NCI-H2196 (cell line): Measurements from ENCODE around the gene CFHR3.
"Not testable (repeated sequence)": the region's sequence is repeated elsewhere in the genome, so short reads cannot be mapped to it uniquely, and the experiment has no call there.

Source experiments
- DNase-seq: peaks from one replicate; lab custom pipeline; 2025; ENCODE audit not compliant: unreplicated experiment; lab: John Stamatoyannopoulos, UW

The CFHR3 gene

DNA sequence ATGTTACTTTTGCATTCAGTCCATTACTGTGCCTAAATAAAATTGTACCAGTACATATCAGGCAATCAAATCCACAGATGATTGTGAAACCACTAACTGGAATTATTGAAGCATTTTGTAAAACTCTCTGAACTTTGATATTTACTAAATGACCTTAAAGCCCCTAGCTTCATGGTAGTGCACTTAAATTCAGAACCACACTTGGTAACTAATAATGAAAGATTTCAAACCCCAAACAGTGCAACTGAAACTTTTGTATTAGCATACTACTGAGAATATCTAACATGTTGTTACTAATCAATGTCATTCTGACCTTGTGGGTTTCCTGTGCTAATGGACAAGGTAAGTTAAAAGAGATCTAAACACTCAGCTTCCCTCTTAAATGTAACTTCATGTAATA, at the start of gene CFHR3:
CFHR3 (plus strand) TSS at position 238 of the 400 bp plus-strand sequence; CDS start at position 285, 47 bp downstream.
- no peak for DNase-seq

GRCh38 chr1:196732526-196732925, 42.1 kb upstream of the CFHR3 start:
- DNase-seq, result no peak

- no peak for DNase-seq
Observed at GRCh38 chr1:196733091-196733970, 41.3 kb upstream of the CFHR3 start.

DNA sequence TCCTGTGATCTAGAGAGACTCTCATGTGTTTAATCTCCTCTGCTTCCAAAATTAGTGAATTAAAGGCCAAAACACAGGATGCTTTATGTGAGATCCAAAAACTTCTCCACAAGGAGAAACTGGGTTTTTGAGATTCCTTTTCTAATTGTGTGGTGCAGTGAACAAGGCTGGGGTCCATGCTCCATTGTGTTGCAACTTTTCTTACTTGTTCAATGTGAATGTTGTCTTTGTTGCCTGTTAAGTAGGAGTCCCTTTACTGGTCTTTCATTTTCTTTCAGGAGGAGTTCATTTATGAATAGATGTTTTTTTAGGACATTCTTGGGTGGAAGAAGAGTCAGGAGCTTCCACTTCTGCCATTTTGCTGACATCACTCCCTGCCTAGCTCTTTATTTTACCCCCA, 40.6 kb upstream of the CFHR3 start:
- DNase-seq, result no peak

DNA sequence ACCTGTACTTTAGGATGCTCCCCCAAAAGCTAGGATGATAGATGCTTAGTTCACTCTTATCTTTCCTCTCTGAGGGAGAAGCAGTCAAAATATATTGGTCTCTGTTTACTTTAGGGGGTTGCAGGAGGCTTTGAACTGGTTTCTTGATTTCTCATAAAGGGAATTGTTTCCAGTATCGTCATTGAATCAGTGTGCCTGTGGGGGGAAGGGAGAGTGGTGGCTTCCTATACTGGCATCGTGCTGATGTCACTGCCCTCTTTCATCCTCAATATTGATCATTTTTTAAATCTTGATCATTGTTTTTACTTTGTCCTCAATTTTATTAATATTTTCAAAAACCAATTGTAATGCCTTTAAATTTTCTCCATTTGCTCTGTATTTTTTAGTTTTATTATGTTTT, 40.2 kb upstream of the CFHR3 start:
- DNase-seq, result no peak

- DNase-seq, result no peak
Observed at GRCh38 chr1:196738730-196739129, 35.9 kb upstream of the CFHR3 start.

DNA sequence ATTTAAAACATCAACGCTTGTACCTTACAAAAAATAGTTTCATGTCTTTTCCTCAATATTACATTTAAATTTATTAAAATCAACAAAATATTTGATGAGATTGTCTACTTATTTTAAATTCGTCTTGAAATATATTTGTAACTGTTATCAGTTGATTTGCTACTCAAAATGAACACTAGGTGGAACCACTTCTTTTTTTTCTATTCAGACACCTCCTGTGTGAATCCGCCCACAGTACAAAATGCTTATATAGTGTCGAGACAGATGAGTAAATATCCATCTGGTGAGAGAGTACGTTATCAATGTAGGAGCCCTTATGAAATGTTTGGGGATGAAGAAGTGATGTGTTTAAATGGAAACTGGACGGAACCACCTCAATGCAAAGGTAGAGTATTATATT, 31.4 kb upstream of the CFHR3 start:
- peak; percentile 4 for DNase-seq

- not testable (repeated sequence) for DNase-seq
Observed at GRCh38 chr1:196765019-196765740, 9.5 kb upstream of the CFHR3 start.

DNA sequence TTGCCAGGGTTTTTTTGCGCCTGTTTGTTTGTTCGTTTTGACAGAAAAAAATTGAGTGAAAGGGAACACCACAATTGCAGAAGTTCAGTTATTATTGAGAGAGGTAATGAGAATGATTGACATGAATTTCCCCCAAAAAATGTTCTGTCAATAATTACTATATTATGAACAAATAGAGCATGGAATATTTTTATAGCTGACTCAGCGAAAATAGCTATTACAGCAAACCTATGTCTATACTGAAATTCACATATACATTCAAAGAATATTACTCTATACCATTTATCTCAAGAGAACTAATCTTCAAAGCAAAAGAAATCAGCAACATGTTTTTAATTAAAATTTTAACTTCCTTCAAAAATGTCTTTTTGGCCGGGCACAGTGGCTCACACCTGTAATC, 4.8 kb upstream of the CFHR3 start:
- not testable (repeated sequence) for DNase-seq

GRCh38 chr1:196773713-196774112, 927 bp upstream of the CFHR3 start:
- DNase-seq, result no peak

- DNase-seq, result no peak
Observed at GRCh38 chr1:196774175-196774574, 465 bp upstream of the CFHR3 start.

DNA sequence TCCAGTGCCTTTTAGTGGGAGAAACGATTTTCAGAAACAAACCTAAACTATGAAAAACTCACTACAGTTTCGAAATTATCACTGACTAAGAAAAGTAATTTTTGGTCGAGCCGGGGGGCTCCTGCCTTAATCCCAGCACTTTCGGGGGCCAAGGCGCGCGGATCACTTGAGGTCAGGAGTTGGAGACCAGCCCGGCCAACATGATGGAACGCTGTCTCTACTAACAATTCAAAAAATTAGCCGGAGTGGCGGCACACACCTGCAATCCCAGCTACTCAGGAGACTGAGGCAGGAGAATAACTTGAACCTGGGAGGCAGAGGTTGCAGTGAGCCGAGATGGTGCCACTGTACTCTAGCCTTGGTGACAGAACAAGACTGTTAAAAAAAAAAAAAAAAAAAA, 3.0 kb downstream of the CFHR3 start:
- no peak for DNase-seq

GRCh38 chr1:196779093-196779492, 4.5 kb downstream of the CFHR3 start:
- DNase-seq, result no peak

- not testable (repeated sequence) for DNase-seq
Observed at GRCh38 chr1:196791252-196791651, 16.6 kb downstream of the CFHR3 start.

DNA sequence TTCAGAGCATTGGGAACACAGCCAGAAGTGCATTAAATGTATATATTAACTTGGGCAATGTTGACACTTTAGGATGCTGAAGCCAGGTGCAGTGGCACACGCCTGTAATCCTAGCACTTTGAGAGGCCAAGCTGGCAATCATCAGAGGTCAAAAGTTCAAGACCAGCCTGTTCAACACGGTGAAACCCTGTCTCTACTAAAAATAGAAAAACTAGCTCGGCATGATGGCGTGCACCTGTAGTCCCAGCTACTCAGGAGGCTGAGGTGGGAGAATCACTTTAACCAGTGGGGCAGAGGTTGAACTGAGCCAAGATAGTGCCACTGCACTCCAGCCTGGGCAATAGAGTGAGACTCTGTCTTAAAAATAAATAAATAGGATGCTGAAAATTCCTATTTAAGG, 19.5 kb downstream of the CFHR3 start:
- not testable (repeated sequence) for DNase-seq

GRCh38 chr1:196797891-196798290, 23.3 kb downstream of the CFHR3 start:
- no peak for DNase-seq

GRCh38 chr1:196801920-196802319, 27.3 kb downstream of the CFHR3 start:
- not testable (repeated sequence) for DNase-seq

GRCh38 chr1:196808529-196809235, 34.0 kb downstream of the CFHR3 start:
- DNase-seq, result no peak

GRCh38 chr1:196817442-196817841, 42.8 kb downstream of the CFHR3 start:
- not testable (repeated sequence) for DNase-seq

- not testable (repeated sequence) for DNase-seq
Observed at GRCh38 chr1:196819531-196819930, 44.9 kb downstream of the CFHR3 start, which contains the start of gene CFHR1. Gene CFHR1, plus strand, starts transcription at chr1:196819731. Its CDS starts 114 bp downstream, at chr1:196819845.

GRCh38 chr1:196827860-196828259, 53.2 kb downstream of the CFHR3 start:
- DNase-seq, result peak; percentile 2
